SH-SY5Y (cell line): ENCODE results near the gene TBX21.

ENCODE experiments used
- GATA2 ChIP-seq: IDR thresholded peaks from 2 replicates; pipeline ENCODE4 v1.6.1; 2011; ENCODE audit warnings: mild to moderate bottlenecking, low read depth, low read length
- GATA3 ChIP-seq: IDR thresholded peaks from 2 replicates; pipeline ENCODE4 v1.6.1; 2011; ENCODE audit warnings: low read depth, mild to moderate bottlenecking, low read length, moderate library complexity

DNA sequence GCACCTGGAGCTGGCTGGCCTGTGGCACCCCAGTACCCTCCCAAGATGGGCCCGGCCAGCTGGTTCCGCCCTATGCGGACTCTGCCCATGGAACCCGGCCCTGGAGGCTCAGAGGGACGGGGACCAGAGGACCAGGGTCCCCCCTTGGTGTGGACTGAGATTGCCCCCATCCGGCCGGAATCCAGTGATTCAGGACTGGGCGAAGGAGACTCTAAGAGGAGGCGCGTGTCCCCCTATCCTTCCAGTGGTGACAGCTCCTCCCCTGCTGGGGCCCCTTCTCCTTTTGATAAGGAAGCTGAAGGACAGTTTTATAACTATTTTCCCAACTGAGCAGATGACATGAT is 12.0 kb downstream of the TBX21 start:
- TF ChIP-seq GATA2 (no peak), GATA3 (no peak)
